GM19023 (cell line): ENCODE measurements around the gene COMTD1.
"Not testable (repeated sequence)": the region's sequence is repeated elsewhere in the genome, so short reads cannot be mapped to it uniquely, and the experiment has no call there.

ENCODE experiments used
- ATAC-seq: cut with Tn5 transposase; IDR thresholded peaks from one replicate; pipeline ENCODE4 v1.9.1; 2021; ENCODE audit warnings: mild to moderate bottlenecking, moderate library complexity; ENCODE audit not compliant: unreplicated experiment

Gene COMTD1

DNA sequence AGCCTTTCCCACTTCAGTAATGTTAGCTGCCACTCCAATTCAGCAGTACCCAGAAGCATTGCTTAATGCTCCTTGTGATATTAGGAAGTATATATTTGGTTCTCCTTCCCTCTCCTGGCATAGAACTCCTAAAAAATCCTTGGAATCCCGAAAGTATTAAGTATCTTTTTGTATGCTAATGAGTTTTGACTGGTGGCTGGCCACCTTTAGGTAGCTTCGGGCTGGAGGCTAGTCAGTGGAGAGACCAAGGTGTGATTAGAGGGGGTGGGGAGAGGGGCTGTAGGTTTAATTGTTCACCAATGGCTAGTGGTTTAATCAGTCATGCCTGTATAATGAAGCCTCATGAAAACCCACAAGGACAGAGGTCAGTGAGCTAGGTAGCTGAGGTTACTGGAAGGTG lies 12.2 kb downstream of the COMTD1 start:
- no peak for ATAC-seq

DNA sequence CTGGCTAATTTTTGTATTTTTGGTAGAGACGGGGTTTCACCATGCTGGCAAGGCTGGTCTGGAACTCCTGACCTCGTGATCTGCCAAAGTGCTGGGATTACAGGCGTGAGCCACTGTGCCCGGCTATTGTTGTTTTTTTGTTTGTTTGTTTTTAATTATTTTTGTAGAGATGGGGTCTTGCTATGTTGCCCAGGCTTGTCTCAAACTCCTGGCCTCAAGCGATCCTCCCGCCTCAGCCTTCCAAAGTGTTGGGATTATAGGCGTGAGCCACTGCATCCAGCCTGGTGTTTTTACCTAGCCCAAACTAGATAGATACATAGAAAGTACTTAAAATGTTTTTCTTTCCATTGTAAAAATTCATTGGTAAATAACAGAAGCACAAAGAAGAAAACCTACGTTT lies 14.3 kb downstream of the COMTD1 start:
- not testable (repeated sequence) for ATAC-seq

DNA sequence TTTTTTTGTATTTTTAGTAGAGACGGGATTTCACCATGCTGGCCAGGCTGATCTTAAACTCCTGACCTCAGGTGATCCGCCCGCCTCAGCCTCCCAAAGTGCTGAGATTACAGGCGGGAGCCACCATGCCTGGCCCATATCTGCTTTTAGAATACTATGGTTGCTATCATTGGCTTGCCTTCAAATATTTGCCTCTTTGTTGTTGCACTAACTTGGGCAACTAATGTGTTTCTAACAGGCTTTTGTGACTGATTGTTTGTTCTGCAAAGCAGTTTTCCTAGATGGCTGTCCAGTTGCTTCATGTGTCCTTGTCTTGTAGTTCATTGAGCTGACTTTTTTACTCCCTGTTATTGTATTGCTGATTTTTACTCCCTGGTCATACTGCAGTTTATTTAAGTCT lies 15.5 kb downstream of the COMTD1 start:
- ATAC-seq: no peak

DNA sequence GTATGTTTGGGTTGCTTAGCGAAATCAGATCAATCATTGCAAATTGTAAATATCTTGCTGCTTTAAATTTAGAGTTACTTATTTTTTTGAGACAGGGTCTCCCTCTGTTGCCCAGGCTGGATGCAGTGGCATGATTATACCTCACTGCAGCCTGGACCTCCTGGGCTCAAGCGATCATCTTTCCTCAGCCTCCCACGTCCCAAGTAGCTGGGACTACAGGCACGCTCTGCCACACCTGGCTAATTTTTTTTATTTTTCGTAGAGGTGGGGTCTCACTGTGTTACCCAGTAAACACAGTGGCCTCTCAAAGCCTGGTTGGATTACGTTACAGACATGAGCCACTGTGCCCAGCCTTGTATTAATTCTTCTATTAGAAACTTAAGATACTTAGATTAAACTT lies 23.4 kb downstream of the COMTD1 start:
- no peak for ATAC-seq

GRCh38 chr10:75211007-75211691 lies 24.6 kb downstream of the COMTD1 start:
- no peak for ATAC-seq

DNA sequence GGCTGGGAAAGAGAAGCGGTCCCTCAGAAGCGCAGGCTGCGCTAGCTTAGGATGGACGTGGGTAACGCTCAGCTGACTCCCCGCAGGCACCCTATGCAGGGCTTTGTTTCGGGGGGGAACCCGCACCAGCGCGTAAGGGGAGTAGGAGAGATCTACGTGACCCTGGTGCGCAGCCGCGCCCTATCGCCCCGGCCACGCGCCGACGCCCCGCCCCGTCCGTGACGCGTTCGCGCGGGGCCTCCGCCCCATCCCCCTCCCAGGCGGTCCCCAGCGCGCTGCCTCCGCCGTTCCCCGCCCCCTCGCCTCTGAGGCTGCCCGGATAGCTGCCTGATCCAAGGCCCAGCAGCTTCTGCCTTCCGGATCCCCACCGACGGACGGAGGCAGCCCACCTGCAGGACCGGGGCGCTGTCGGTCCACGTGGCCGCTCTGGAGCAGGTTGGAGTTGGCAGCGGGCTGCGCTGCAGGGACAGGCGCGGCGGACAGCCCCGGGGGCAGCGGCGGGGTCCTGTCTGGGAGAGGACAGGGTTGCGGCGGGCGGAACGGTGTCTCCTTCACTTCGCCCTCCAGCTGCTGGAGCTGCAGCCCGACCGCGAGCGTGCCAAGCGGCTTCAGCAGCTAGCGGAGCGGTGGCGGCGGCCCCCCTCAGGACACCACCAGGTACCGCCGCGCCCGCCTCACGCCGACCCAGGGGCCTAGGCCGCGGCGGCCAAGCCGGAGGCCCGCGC lies 25.3 kb downstream of the COMTD1 start, which contains the start of gene VDAC2:
Gene VDAC2, plus strand, starts transcription at position 515 of the 725 bp plus-strand sequence. CDS start 363 bp downstream, outside the sequence.
- ATAC-seq: peak; percentile 88

GRCh38 chr10:75209921-75210281 lies 25.9 kb downstream of the COMTD1 start:
- ATAC-seq: peak; percentile 67

DNA sequence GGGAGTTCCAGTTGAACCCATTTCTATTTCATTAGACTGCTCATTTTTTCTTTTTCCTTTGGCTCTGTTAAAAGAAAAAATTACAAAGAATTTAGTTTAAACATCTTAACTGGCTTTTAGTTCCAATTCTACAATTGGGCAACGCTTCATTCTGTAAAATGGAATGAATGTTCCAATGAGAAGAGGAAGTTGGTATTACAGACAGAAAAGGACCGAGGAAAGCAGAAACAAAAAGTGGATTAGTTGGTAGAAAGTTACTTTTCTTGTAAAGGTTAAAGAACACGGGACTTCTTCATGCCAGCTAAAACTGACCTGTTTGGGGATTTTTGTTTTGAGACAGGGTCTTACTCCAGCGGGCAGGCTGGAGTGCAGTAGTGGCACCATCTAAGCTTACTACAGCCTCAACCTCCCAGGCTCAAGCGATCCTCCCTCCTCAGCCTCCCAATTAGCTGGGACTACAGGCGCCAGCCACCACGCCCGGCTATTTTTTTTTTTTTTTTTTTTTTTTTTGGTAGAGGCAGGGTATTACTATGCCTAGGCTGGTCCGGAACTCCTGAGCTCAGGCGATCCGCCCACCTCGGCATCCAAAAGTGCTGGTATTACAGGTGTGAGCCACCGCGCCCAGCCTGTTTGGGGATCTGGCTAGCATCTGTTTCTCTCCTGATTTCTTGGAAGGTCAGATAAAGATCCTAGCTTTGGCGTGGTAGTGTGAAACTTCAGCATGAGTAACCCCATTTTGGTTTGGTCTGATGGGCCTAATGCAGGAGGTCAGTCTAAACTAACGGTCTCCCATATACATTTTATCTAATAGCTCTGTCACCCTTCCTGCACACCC lies 26.5 kb downstream of the COMTD1 start:
- ATAC-seq: no peak

- ATAC-seq: no peak
These were observed 27.6 kb downstream of the COMTD1 start for GRCh38 chr10:75208181-75208580.

GRCh38 chr10:75207857-75208144 lies 28.0 kb downstream of the COMTD1 start:
- ATAC-seq: no peak

GRCh38 chr10:75207079-75207856 lies 28.5 kb downstream of the COMTD1 start:
- no peak for ATAC-seq

DNA sequence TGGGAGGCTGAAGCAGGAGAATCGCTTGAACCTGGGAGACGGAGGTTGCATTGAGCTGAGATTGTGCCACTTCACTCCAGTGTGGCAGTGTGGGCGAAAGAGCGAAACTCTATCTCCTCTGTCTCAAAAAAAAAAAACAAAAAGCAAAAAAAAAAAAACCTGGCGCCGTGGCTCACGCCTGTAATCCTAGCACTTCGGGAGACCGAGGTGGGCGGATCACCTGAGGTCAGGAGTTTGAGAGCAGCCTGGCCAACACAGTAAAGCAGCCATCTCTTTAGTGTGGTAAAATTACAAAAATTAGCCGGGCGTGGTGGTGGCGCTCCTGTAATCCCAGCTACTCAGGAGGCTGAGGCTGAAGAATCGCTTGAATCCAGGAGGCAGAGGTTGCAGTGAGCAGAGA lies 29.1 kb downstream of the COMTD1 start:
- ATAC-seq: not testable (repeated sequence)

- ATAC-seq: no peak
These were observed 29.8 kb downstream of the COMTD1 start for GRCh38 chr10:75205908-75206307.

- ATAC-seq: no peak
These were observed 32.0 kb downstream of the COMTD1 start for GRCh38 chr10:75203724-75204123.

DNA sequence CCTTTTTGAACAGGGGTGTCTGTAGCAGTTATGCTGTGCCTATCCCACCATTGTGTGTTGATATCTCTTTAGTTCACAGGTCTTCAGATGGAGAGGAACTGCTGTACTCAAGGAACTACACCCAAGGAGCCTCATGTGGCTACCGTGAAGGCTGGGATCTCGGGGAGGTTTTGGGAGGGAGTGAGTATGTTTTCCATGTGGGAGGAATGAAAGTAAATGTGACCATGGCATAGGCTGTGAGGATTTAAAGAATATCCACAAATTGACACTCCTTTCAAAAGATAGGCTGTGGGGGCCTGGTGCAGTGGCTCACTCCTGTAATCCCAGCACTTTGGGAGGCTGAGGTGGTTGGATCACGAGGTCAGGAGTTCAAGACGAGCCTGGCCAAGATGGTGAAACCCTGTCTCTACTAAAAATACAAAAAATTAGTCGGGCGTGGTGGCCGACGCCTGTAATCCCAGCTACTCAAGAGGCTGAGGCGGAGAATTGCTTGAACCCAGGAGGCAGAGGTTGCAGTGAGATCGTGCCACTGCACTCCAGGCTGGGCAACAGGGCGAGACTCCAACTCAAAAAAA lies 32.6 kb downstream of the COMTD1 start:
- not testable (repeated sequence) for ATAC-seq

- ATAC-seq: no peak
These were observed 33.3 kb downstream of the COMTD1 start for GRCh38 chr10:75202321-75203045.

DNA sequence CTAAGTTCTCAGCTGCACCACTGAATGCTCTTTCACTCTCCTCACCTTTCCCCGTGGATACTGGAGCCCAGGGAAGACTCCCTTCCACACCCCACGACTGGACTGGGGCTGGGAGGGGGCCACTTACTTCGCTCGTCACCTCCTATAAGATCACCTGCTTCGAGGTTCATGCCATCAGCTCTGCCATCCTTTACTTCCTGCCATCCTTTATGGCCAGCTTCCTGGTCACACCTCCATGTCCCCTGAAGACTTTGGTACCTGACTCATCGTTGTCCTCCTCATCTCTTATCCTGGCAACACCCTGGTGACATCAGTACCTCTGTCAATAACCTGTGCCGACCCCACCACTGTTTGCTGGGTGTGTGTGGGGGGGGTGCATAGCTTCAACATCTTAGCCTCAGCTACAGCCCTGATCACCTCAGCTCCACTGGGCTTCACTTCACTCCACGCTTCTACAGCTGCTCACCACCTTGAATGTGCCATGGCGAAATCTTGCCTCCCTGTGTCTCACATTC lies 33.9 kb downstream of the COMTD1 start:
- ATAC-seq: no peak

DNA sequence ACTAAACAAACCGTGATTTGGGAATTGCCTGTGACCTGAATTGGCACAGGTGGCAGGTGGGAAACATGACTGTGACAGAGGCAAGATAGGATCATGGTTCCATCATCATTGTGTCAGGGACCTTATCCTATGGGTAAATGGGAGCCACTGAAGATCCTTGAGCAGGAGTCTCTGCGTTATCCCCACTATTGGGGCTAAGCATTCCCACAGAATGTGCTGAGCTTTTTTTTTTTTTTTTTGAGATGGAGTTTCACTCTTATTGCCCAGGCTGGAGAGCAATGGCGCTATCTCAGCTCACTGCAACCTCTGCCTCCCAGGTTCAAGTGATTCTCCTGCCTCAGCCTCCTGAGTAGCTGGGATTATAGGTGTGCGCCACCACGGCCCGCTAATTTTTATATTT lies 35.8 kb downstream of the COMTD1 start:
- not testable (repeated sequence) for ATAC-seq

- no peak for ATAC-seq
These were observed 37.9 kb downstream of the COMTD1 start for GRCh38 chr10:75197906-75198305.

DNA sequence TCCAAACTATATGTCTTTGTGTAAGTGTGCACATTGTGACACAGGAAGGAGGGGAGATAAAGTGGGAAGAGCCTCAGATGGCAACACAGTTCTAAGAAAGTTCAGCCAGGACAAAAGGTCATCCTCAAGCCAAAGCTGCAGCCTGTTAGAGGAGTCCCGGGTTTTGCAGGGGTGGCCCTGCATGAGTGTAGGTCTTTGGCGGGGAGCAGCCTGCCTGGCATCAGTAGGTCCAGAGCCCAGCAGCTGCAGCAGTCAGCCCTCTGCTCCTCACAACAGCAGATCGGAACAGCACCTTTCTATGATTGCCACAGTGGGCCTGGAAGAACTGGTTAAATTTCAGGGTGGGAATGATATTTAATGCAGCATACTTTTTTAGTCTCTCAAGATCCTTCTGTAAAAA lies 38.7 kb downstream of the COMTD1 start:
- no peak for ATAC-seq
